ENCODE results near the gene RTP4. TPM values are rescaled to one million over a fixed set of nuclear protein-coding genes. Genes with fewer than 3 reads are reported as not detected.

Gene RTP4
- total and polyA plus RNA-seq, 2 of the 8 experiments (the other 6 are each of a cell fraction or from before 2014, with no cell fraction given): not detected

DNA sequence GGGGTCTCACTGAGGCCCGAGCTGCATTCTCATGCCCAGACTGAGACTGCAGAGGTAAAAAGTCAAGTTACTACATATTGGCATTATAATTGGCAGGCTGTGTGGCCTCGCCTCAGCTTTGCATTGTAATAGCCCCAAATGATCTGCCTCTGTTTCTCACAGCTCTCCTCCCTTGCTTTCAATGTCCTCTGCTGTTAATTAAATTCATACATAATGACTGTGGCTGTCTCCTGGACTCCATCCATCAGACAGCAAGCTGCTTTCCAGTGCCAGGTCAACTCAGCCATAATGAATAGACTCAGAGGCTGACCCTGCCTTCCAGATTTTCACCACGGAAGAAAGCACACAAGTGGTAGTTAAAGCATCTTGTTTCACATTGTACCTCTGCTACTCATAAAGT lies 7.6 kb upstream of the RTP4 start:
- H4K20me1 ChIP-seq (replicated peaks in 1 of 2; ENCODE audit: control insufficient read depth in 1 of 2, insufficient read depth in 2 of 2, low read length in 2 of 2): no peaks in the 10 kb centered on the region
- H3K18ac ChIP-seq (ENCODE audit: extremely low read depth, low read length): peak overlapping the region; percentile 2
- FAIRE-seq: no peak
- H3K36me3 ChIP-seq (ENCODE audit: control insufficient read depth in 2 of 4, insufficient read depth in 4 of 4, low read length in 3 of 4): no peaks in the 10 kb centered on the region
- H3K4ac ChIP-seq (replicated peaks; ENCODE audit: insufficient read length, low read depth, low read length): peak overlapping the region; percentile 70
- 0 out of 2 replicates have a peak overlapping the region, but pooled peaks have one; percentile 3 for H2BK12ac ChIP-seq (ENCODE audit: low read depth, low read length)
- DNase-seq (ENCODE audit: low read depth in 1 of 2, low spot score in 2 of 2): no peak
- H2BK15ac ChIP-seq (ENCODE audit: low read length): no peak overlapping the region
- peaks cover 0 to 29% (median 20%) of the 10 kb centered on the region in 4 experiments; a peak in 5 of 7 replicates for H3K4me1 ChIP-seq (replicated peaks in 1 of 4; ENCODE audit: control insufficient read depth in 3 of 4, insufficient read depth in 4 of 4, low read length in 3 of 4)
- H2BK5ac ChIP-seq (ENCODE audit: low read depth, low read length): peak overlapping the region; percentile 86; the same call in 1 of the 2 replicates
- no peak overlapping the region for H4K5ac ChIP-seq (ENCODE audit: insufficient read length, low read depth, low read length)
- no peaks in the 10 kb centered on the region for H3K9me3 ChIP-seq (ENCODE audit: insufficient read depth in 2 of 2, low read depth in 1 of 2, low read length in 1 of 2)
- 19% methylated on average over 3 of the region's 3 CpGs; no CpG with 5 or more reads in 1 of the 2 experiments for WGBS, 2 experiments (ENCODE audit: extremely low coverage in 1 of 2, insufficient coverage in 1 of 2, insufficient read length in 1 of 2, insufficient replicate concordance in 2 of 2, low coverage in 1 of 2, low lambda C conversion rate in 2 of 2, missing lambda C conversion rate in 1 of 2)
- no peak overlapping the region for H3K27ac ChIP-seq (ENCODE audit: low read depth, low read length)
- H3K27me3 ChIP-seq (replicated peaks in 1 of 4; ENCODE audit: control insufficient read depth in 3 of 4, extremely low read depth in 1 of 4, insufficient read depth in 3 of 4, low read length in 3 of 4): no peaks in the 10 kb centered on the region; a peak in 1 of 7 replicates
- H3K9ac ChIP-seq (replicated peaks in 1 of 4; ENCODE audit: extremely low read depth in 1 of 4, low read depth in 3 of 4, low read length in 3 of 4): no peak overlapping the region; a peak in 1 of 7 replicates
- no peak overlapping the region for H3K14ac ChIP-seq (ENCODE audit: insufficient read length)
- H3K79me2 ChIP-seq (ENCODE audit: control insufficient read depth in 1 of 2, insufficient read depth in 2 of 2, low read length in 2 of 2): no peaks in the 10 kb centered on the region
- peak overlapping the region; percentile 60 for H2BK120ac ChIP-seq (replicated peaks; ENCODE audit: low read depth, low read length)
- H3K56ac ChIP-seq (replicated peaks; ENCODE audit: insufficient read length, low read depth, low read length): peak overlapping the region; percentile 33
- no peaks in the 10 kb centered on the region for H3K23me2 ChIP-seq (ENCODE audit: low read depth, low read length)
- no peak overlapping the region; the same call in 1 of the 2 replicates for H2AFZ ChIP-seq (ENCODE audit: low read length)
- CTCF ChIA-PET (ENCODE audit: partially characterized antibody): interaction anchor here (1.0 to 9.8 kb wide), 3 partner anchors 40 to 1218 kb away, joined by 3 to 75 read pairs (median 3); no protein-coding TSS in a partner anchor
- H3K79me1 ChIP-seq (ENCODE audit: low read depth, low read length): no peaks in the 10 kb centered on the region
- no peak overlapping the region for H3K23ac ChIP-seq (ENCODE audit: insufficient read length)
- peak overlapping the region; percentile 9 for H4K91ac ChIP-seq (replicated peaks; ENCODE audit: insufficient read length, low read length)
- H4K8ac ChIP-seq (ENCODE audit: extremely low read depth, insufficient read depth, low read length): no peak overlapping the region
- POLR2A ChIA-PET (ENCODE audit: partially characterized antibody): no interaction called here
- no peak overlapping the region for H2AK5ac ChIP-seq (ENCODE audit: low read depth, low read length)
- peak overlapping the region; percentile 47 to 57 for H3K4me2 ChIP-seq (ENCODE audit: insufficient read depth in 1 of 2, low read depth in 2 of 2, low read length in 2 of 2)
- peak overlapping the region; percentile 0; the same call in 1 of the 2 replicates for H2BK20ac ChIP-seq (ENCODE audit: low read length)
- peak overlapping the region in 1 of 4 experiments; percentile 10; a peak in 2 of 8 replicates for H3K4me3 ChIP-seq (ENCODE audit: extremely low read depth in 1 of 4, insufficient read depth in 2 of 4, low read depth in 3 of 4, low read length in 4 of 4)
- no peak for TF ChIP-seq TAF7 (optimal IDR thresholded peaks at IDR 0.05; ENCODE audit: borderline replicate concordance, low read depth, low read length)
- TF ChIP-seq, protein P1, sequence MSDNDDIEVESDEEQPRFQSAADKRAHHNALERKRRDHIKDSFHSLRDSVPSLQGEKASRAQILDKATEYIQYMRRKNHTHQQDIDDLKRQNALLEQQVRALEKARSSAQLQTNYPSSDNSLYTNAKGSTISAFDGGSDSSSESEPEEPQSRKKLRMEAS (IDR thresholded peaks at IDR 0.05): no peak
- no peak for TF ChIP-seq TBP (IDR thresholded peaks at IDR 0.05; ENCODE audit: low read depth, low read length)
- no peak for TF ChIP-seq JUND (IDR thresholded peaks at IDR 0.05; ENCODE audit: low read length)
- no peak for TF ChIP-seq HDAC2 (IDR thresholded peaks at IDR 0.05; ENCODE audit: borderline replicate concordance in 1 of 2, low read depth in 2 of 2, low read length in 2 of 2)
- no peak for TF ChIP-seq RNF2 (IDR thresholded peaks at IDR 0.05; ENCODE audit: borderline replicate concordance, low read depth, low read length, missing control alignments, poor library complexity, severe bottlenecking)
- no peak for TF ChIP-seq POLR2A (IDR thresholded peaks at IDR 0.05; ENCODE audit: control extremely low read depth in 1 of 2, low read depth in 2 of 2, low read length in 2 of 2)
- no peak for TF ChIP-seq ASH2L (IDR thresholded peaks at IDR 0.05; ENCODE audit: low read length)
- TF ChIP-seq SAP30 (IDR thresholded peaks at IDR 0.05; ENCODE audit: insufficient read depth, insufficient replicate concordance, low read length): no peak
- no peak for TF ChIP-seq SP4 (IDR thresholded peaks at IDR 0.05; ENCODE audit: low read length)
- no peak for TF ChIP-seq CBX8 (IDR thresholded peaks at IDR 0.05; ENCODE audit: borderline replicate concordance, low read depth, low read length)
- TF ChIP-seq RBBP5 (IDR thresholded peaks at IDR 0.05; ENCODE audit: borderline replicate concordance, low read depth, low read length): no peak
- TF ChIP-seq RXRA (IDR thresholded peaks at IDR 0.05; ENCODE audit: insufficient read depth, low read depth, low read length): no peak
